HG03045 (cell line): ENCODE measurements around the gene LRMDA.

Experiments
- ATAC-seq: cut with Tn5 transposase; IDR thresholded peaks from one replicate; pipeline ENCODE4 v1.9.1; 2021; ENCODE audit warnings: mild to moderate bottlenecking, moderate library complexity; ENCODE audit not compliant: unreplicated experiment

LRMDA gene

GRCh38 chr10:75632805-75633462, 201.5 kb downstream of the LRMDA start:
- ATAC-seq: no peak

- no peak for ATAC-seq
Measured at GRCh38 chr10:75633568-75633967, 202.1 kb downstream of the LRMDA start.

GRCh38 chr10:75634947-75635346, 203.5 kb downstream of the LRMDA start:
- ATAC-seq: no peak

GRCh38 chr10:75638752-75639151, 207.3 kb downstream of the LRMDA start:
- ATAC-seq: no peak

- ATAC-seq: no peak
Measured at GRCh38 chr10:75639736-75640135, 208.3 kb downstream of the LRMDA start.

- ATAC-seq: no peak
Measured at GRCh38 chr10:75640381-75640780, 209.0 kb downstream of the LRMDA start.

- ATAC-seq: no peak
Measured at GRCh38 chr10:75640803-75641202, 209.4 kb downstream of the LRMDA start.

GRCh38 chr10:75643405-75643804, 212.0 kb downstream of the LRMDA start:
- no peak for ATAC-seq

GRCh38 chr10:75643944-75644692, 212.7 kb downstream of the LRMDA start:
- no peak for ATAC-seq

- no peak for ATAC-seq
Measured at GRCh38 chr10:75645704-75646103, 214.3 kb downstream of the LRMDA start.

- ATAC-seq: no peak
Measured at GRCh38 chr10:75646218-75646915, 214.9 kb downstream of the LRMDA start.

- ATAC-seq: no peak
Measured at GRCh38 chr10:75646916-75647315, 215.5 kb downstream of the LRMDA start.

- ATAC-seq: no peak
Measured at GRCh38 chr10:75647675-75648074, 216.3 kb downstream of the LRMDA start.

GRCh38 chr10:75648351-75648750, 216.9 kb downstream of the LRMDA start:
- ATAC-seq: no peak

GRCh38 chr10:75648854-75649253, 217.4 kb downstream of the LRMDA start:
- ATAC-seq: no peak

- no peak for ATAC-seq
Measured at GRCh38 chr10:75649466-75649865, 218.0 kb downstream of the LRMDA start.

- no peak for ATAC-seq
Measured at GRCh38 chr10:75650648-75651047, 219.2 kb downstream of the LRMDA start.

GRCh38 chr10:75651417-75651816, 220.0 kb downstream of the LRMDA start:
- ATAC-seq: no peak

- no peak for ATAC-seq
Measured at GRCh38 chr10:75652146-75652740, 220.8 kb downstream of the LRMDA start.

- no peak for ATAC-seq
Measured at GRCh38 chr10:75653761-75654160, 222.3 kb downstream of the LRMDA start.

GRCh38 chr10:75654171-75654771, 222.8 kb downstream of the LRMDA start:
- ATAC-seq: no peak
